HepG2 (cell line): ENCODE measurements around the gene PRKN. TPM values are rescaled to one million over a fixed set of nuclear protein-coding genes. Genes with fewer than 3 reads are reported as not detected.

Source experiments
- ATAC-seq: fragments of 200-7000 bp; cut with Tn5 transposase; 3 replicates; pipeline ENCODE4 v1.9.1; 2020; ENCODE audit warnings: mild to moderate bottlenecking, moderate library complexity
- BruUV-seq: library from RNA; stranded (reverse); fragments of 400-500 nt; replicated peaks from 2 replicates; lab custom pipeline; 2021; lab: Mats Ljungman, UMichigan
- CTCF ChIA-PET: fragments of 300-600 bp; formaldehyde crosslinking; extraction: SDS; loops from one replicate; lab custom pipeline; 2021; ENCODE audit warnings: low total read pairs, inconsistent platforms, low intra/inter-chr PET ratio; lab: Yijun Ruan, JAX
- POLR2A ChIA-PET: fragments of 350-600 bp; sonication (Branson Sonifier 250); formaldehyde crosslinking; loops from one replicate; lab custom pipeline; 2020; ENCODE audit warnings: antibody characterized with exemption, inconsistent platforms; lab: Yijun Ruan, JAX
- DNase-seq: peaks from one replicate; pipeline ENCODE4 v3.0.0-alpha.2; 2015; ENCODE audit warnings: low spot score
- FAIRE-seq: peaks from 3 replicates; lab custom pipeline; 2011; peaks lifted over from hg19 to GRCh38; lab: Jason Lieb, UNC
- H2AFZ ChIP-seq: one replicate; pipeline ENCODE4 v1.6.1; 2011; ENCODE audit warnings: low read length, inconsistent platforms
- H3K27ac ChIP-seq: fragments of 300-600 bp; 3 replicates; pipeline ENCODE4 v1.8.0; 2011; ENCODE audit warnings: mixed run types, mild to moderate bottlenecking, mixed read lengths, low read length, inconsistent platforms; ENCODE audit not compliant: insufficient read depth; ENCODE audit errors: extremely low read length
- H3K27me3 ChIP-seq, 2 experiments: fragments of 200-600 bp in 1 of 2; 2 replicates in 1 of 2; 3 replicates in 1 of 2; pipeline versions ENCODE4 v1.6.0 to v1.8.0; 2011; ENCODE audit warnings: low read length in 2 of 2, mild to moderate bottlenecking in 2 of 2, moderate library complexity in 2 of 2, inconsistent platforms in 1 of 2; ENCODE audit not compliant: insufficient read depth in 2 of 2, control insufficient read depth in 1 of 2
- H3K36me3 ChIP-seq, 2 experiments: fragments of 200-600 bp in 1 of 2; replicated peaks in 1 of 2; 2 replicates in 1 of 2; 3 replicates in 1 of 2; pipeline versions ENCODE4 v1.5.1 to v1.8.0; 2011; ENCODE audit warnings: low read length in 2 of 2, inconsistent platforms in 1 of 2; ENCODE audit not compliant: insufficient read depth in 2 of 2, control insufficient read depth in 1 of 2
- H3K4me1 ChIP-seq: 2 replicates; pipeline ENCODE4 v1.5.1; 2012; ENCODE audit warnings: low read length, inconsistent platforms; ENCODE audit not compliant: insufficient read depth
- H3K4me2 ChIP-seq: 2 replicates; pipeline ENCODE4 v1.6.0; 2011; ENCODE audit warnings: low read depth, low read length, inconsistent platforms
- H3K4me3 ChIP-seq, 3 experiments: fragments of 200-600 bp in 1 of 3; sonication (generic), shearing (Covaris generic) in 1 of 3; replicated peaks in 1 of 3; 2 replicates each; pipeline ENCODE4 v1.5.1; 2011 to 2016; ENCODE audit warnings: low read length in 3 of 3, inconsistent platforms in 2 of 3, low read depth in 2 of 3, mild to moderate bottlenecking in 2 of 3, control low read depth in 1 of 3, mixed read lengths in 1 of 3; ENCODE audit not compliant: insufficient read depth in 1 of 3
- H3K79me2 ChIP-seq: one replicate; pipeline ENCODE4 v1.6.1; 2011; ENCODE audit warnings: low read length, inconsistent platforms; ENCODE audit not compliant: insufficient read depth
- H3K9ac ChIP-seq: 2 replicates; pipeline ENCODE4 v1.6.0; 2011; ENCODE audit warnings: mild to moderate bottlenecking, low read depth, low read length, inconsistent platforms; ENCODE audit not compliant: insufficient read depth
- H3K9me3 ChIP-seq: 2 replicates; pipeline ENCODE4 v1.5.1; 2012; ENCODE audit warnings: mild to moderate bottlenecking, low read length
- H4K20me1 ChIP-seq: 2 replicates; pipeline ENCODE4 v1.6.0; 2011; ENCODE audit warnings: inconsistent platforms, mild to moderate bottlenecking, low read length, moderate library complexity; ENCODE audit not compliant: insufficient read depth
- ESRRA ChIP-seq: sonication (generic); formaldehyde crosslinking; IDR thresholded peaks from 2 replicates; pipeline ENCODE4 v1.5.1; 2020; ENCODE audit warnings: mild to moderate bottlenecking, low read depth, missing genetic modification reagents
- GATAD1 ChIP-seq: IDR thresholded peaks from 2 replicates; pipeline ENCODE4 v1.6.1; 2016; ENCODE audit warnings: missing genetic modification reagents, missing compliant biosample characterization
- GFI1 ChIP-seq: sonication (generic); formaldehyde crosslinking; IDR thresholded peaks from 2 replicates; pipeline ENCODE4 v1.5.0; 2020; ENCODE audit warnings: missing genetic modification reagents, mild to moderate bottlenecking, borderline replicate concordance
- KDM5A ChIP-seq: fragments of 200-600 bp; sonication (generic); IDR thresholded peaks from 2 replicates; pipeline ENCODE4 v1.7.0; 2018; ENCODE audit warnings: antibody characterized with exemption, mild to moderate bottlenecking, low read length, borderline replicate concordance
- MTA1 ChIP-seq: sonication (generic); formaldehyde crosslinking; IDR thresholded peaks from 2 replicates; pipeline ENCODE4 v1.4.0; 2020; ENCODE audit warnings: missing genetic modification reagents, mild to moderate bottlenecking, borderline replicate concordance
- NR3C1 ChIP-seq: sonication (generic); formaldehyde crosslinking; IDR thresholded peaks from 2 replicates; pipeline ENCODE4 v1.4.0; 2020; ENCODE audit warnings: missing genetic modification reagents
- PAX8 ChIP-seq: sonication (generic); formaldehyde crosslinking; IDR thresholded peaks from 2 replicates; pipeline ENCODE4 v1.8.0; 2022; ENCODE audit warnings: mild to moderate bottlenecking, missing genetic modification reagents, borderline replicate concordance
- TAF1 ChIP-seq: sonication (generic); formaldehyde crosslinking; IDR thresholded peaks from 2 replicates; pipeline ENCODE4 v1.4.0; 2020; ENCODE audit warnings: missing genetic modification reagents
- ZFP62 ChIP-seq: sonication (generic); formaldehyde crosslinking; IDR thresholded peaks from 2 replicates; pipeline ENCODE4 v1.4.0; 2020; ENCODE audit warnings: missing genetic modification reagents
- ZNF484 ChIP-seq: sonication (generic); formaldehyde crosslinking; IDR thresholded peaks from 2 replicates; pipeline ENCODE4 v1.5.1; 2020; ENCODE audit warnings: mild to moderate bottlenecking, low read depth, missing genetic modification reagents, borderline replicate concordance
- ZNF672 ChIP-seq: sonication (generic); formaldehyde crosslinking; IDR thresholded peaks from 2 replicates; pipeline ENCODE4 v1.8.1; 2022; ENCODE audit warnings: missing genetic modification reagents
- WGBS: methylation state at CpG from one replicate; pipeline ENCODE4 v1.1.6; 2017; ENCODE audit warnings: low lambda C conversion rate; 5-methylcytosine and 5-hydroxymethylcytosine counted together
- in situ Hi-C: cut with HindIII; loops from 2 replicates; pipeline ENCODE4 v1.10.0; 2017; ENCODE audit warnings: low pct_unique_long_range_greater_than_20kb; ENCODE audit not compliant: extremely low pct_ligation_motif_present
- intact Hi-C: fragments of 100-400 bp; cut with micrococcal nuclease; formaldehyde crosslinking; loops from one replicate; pipeline ENCODE4 v1.10.0; 2022; ENCODE audit not compliant: unreplicated experiment
- polyA plus RNA-seq, 8 experiments: library from polyadenylated mRNA; depleted of rRNA in 3 of 8; stranded (reverse) in 7 of 8; unstranded in 1 of 8; fragments of >200 nt; fragmentation: Illumina TruSeq in 4 of 8; extraction: Trizol in 4 of 8; gene quantifications; 2 replicates each; pipeline versions ENCODE4 v1.2.1 to v1.2.3, GENCODE V29; 2011 to 2016; ENCODE audit warnings: low read depth in 4 of 8, missing spikeins in 1 of 8, mixed read lengths in 1 of 8; ENCODE audit not compliant: insufficient read depth in 1 of 8
- total RNA-seq, 5 experiments: library from RNA; depleted of rRNA; stranded (reverse); fragments of >200 nt; fragmentation: Illumina TruSeq; extraction: Trizol; gene quantifications; 2 replicates each; pipeline ENCODE4 v1.2.3, GENCODE V29; 2016; ENCODE audit warnings: low read depth in 1 of 5
- TF ChIP-seq, protein P1 (sequence below): sonication (generic); formaldehyde crosslinking; IDR thresholded peaks from 2 replicates; pipeline ENCODE4 v1.8.0; 2022; ENCODE audit warnings: low read depth, missing genetic modification reagents
- TF ChIP-seq, protein P2 (sequence below): sonication (generic); formaldehyde crosslinking; IDR thresholded peaks from 2 replicates; pipeline ENCODE4 v1.5.1; 2020; ENCODE audit warnings: missing genetic modification reagents, mild to moderate bottlenecking, borderline replicate concordance
- TF ChIP-seq, protein P3 (sequence below), 2 experiments: sonication (generic) in 1 of 2; formaldehyde crosslinking in 1 of 2; IDR thresholded peaks; 2 replicates each; pipeline versions ENCODE4 v1.4.0 to v1.6.1; 2016 to 2020; ENCODE audit warnings: borderline replicate concordance in 1 of 2, low read depth in 1 of 2, mild to moderate bottlenecking in 1 of 2, missing genetic modification reagents in 1 of 2
- TF ChIP-seq, protein P4 (sequence below): sonication (generic); formaldehyde crosslinking; IDR thresholded peaks from 2 replicates; pipeline ENCODE4 v1.4.0; 2020; ENCODE audit warnings: low read depth, mild to moderate bottlenecking, missing genetic modification reagents

The PRKN gene
- total and polyA plus RNA-seq, 2 of the 13 experiments (the other 11 are each of a cell fraction or from before 2014, with no cell fraction given): 0.31 to 0.44 TPM

- TF ChIP-seq, protein P1, sequence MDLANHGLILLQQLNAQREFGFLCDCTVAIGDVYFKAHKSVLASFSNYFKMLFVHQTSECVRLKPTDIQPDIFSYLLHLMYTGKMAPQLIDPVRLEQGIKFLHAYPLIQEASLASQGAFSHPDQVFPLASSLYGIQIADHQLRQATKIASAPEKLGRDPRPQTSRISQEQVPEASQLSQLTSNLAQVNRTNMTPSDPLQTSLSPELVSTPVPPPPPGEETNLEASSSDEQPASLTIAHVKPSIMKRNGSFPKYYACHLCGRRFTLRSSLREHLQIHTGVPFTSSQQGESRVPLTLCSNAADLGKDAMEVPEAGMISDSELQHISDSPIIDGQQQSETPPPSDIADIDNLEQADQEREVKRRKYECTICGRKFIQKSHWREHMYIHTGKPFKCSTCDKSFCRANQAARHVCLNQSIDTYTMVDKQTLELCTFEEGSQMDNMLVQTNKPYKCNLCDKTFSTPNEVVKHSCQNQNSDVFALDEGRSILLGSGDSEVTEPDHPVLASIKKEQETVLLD (CRISPR knock-in tag): no peak
- TF ChIP-seq GFI1 (no peak), ESRRA (CRISPR knock-in tag) (no peak), GATAD1 (CRISPR knock-in tag) (no peak), KDM5A (no peak)
Measured at GRCh38 chr6:161721511-161721910, 1006.1 kb downstream of the PRKN start (continued).

DNA sequence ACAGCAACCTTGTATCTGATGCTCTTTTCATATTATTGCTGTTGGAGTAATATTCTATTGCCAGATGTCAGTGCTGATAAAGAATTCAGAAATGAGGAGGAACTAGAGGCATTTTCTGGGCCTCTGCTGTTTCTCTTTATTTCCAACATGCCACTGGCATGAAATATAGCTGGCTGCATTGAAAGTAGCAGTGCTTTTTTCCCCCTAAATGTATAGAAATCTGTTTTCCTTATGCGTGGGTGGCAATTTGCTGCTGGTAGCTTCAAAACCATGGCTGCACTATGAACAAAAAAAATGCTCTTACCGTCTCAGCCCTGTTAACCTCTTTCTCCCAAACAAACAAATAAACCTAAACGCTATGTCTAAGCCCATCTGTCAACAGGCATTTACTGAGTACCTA is 1011.4 kb downstream of the PRKN start:
- intact Hi-C loops: no loop called here
- in situ Hi-C loops: no loop called here
- no TSS peak for BruUV-seq
- H3K79me2 ChIP-seq: no peaks in the 10 kb centered on the region
- ChIA-PET POLR2A (no interaction called here), CTCF (no interaction called here)
- no peak overlapping the region for H3K27ac ChIP-seq
- ATAC-seq: no peak
- H2AFZ ChIP-seq: no peak overlapping the region
- WGBS: 22% methylated on average over 3 of the region's 3 CpGs
- no peaks in the 10 kb centered on the region for H3K9me3 ChIP-seq
- no peaks in the 10 kb centered on the region for H4K20me1 ChIP-seq
- FAIRE-seq: no peak
- H3K4me3 ChIP-seq: no peak overlapping the region
- H3K4me1 ChIP-seq: no peaks in the 10 kb centered on the region
- no peak overlapping the region for H3K4me2 ChIP-seq
- DNase-seq: no peak
- H3K36me3 ChIP-seq: no peaks in the 10 kb centered on the region
- no peak overlapping the region for H3K9ac ChIP-seq
- H3K27me3 ChIP-seq: no peaks in the 10 kb centered on the region
- TF ChIP-seq MTA1 (CRISPR knock-in tag) (no peak), ZFP62 (CRISPR knock-in tag) (no peak), NR3C1 (no peak), TAF1 (CRISPR knock-in tag) (no peak), ZNF672 (CRISPR knock-in tag) (no peak), ZNF484 (CRISPR knock-in tag) (no peak), PAX8 (CRISPR knock-in tag) (no peak)
- TF ChIP-seq, protein P2, sequence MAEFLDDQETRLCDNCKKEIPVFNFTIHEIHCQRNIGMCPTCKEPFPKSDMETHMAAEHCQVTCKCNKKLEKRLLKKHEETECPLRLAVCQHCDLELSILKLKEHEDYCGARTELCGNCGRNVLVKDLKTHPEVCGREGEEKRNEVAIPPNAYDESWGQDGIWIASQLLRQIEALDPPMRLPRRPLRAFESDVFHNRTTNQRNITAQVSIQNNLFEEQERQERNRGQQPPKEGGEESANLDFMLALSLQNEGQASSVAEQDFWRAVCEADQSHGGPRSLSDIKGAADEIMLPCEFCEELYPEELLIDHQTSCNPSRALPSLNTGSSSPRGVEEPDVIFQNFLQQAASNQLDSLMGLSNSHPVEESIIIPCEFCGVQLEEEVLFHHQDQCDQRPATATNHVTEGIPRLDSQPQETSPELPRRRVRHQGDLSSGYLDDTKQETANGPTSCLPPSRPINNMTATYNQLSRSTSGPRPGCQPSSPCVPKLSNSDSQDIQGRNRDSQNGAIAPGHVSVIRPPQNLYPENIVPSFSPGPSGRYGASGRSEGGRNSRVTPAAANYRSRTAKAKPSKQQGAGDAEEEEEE (CRISPR knock-in tag): no peak
- TF ChIP-seq, protein P3, sequence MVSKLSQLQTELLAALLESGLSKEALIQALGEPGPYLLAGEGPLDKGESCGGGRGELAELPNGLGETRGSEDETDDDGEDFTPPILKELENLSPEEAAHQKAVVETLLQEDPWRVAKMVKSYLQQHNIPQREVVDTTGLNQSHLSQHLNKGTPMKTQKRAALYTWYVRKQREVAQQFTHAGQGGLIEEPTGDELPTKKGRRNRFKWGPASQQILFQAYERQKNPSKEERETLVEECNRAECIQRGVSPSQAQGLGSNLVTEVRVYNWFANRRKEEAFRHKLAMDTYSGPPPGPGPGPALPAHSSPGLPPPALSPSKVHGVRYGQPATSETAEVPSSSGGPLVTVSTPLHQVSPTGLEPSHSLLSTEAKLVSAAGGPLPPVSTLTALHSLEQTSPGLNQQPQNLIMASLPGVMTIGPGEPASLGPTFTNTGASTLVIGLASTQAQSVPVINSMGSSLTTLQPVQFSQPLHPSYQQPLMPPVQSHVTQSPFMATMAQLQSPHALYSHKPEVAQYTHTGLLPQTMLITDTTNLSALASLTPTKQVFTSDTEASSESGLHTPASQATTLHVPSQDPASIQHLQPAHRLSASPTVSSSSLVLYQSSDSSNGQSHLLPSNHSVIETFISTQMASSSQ (IDR thresholded peaks at IDR 0.05; ENCODE audit: low read depth): no peak
- TF ChIP-seq, protein P3 (CRISPR knock-in tag; IDR thresholded peaks at IDR 0.05; ENCODE audit: borderline replicate concordance): no peak
- TF ChIP-seq, protein P4, sequence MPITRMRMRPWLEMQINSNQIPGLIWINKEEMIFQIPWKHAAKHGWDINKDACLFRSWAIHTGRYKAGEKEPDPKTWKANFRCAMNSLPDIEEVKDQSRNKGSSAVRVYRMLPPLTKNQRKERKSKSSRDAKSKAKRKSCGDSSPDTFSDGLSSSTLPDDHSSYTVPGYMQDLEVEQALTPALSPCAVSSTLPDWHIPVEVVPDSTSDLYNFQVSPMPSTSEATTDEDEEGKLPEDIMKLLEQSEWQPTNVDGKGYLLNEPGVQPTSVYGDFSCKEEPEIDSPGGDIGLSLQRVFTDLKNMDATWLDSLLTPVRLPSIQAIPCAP (CRISPR knock-in tag): no peak
